Stimulated activated naive CD8-positive, alpha-beta T cell treated with anti-CD3 and anti-CD28 coated beads, Interleukin-15, amount 100 ng/mL, for 72 hours (primary cell): ENCODE results near the gene HADHB.

Source experiments
- ATAC-seq: fragments of 150-1000 bp; cut with Tn5 transposase; 2 replicates; pipeline ENCODE4 v1.10.0; 2021; ENCODE audit warnings: mild to moderate bottlenecking, moderate library complexity
- DNase-seq, 2 donors: peaks; one replicate each; pipeline ENCODE4 v3.0.0; 2021 to 2022
- H3K27ac Mint-ChIP-seq, 2 donors: one replicate each; pipeline ENCODE4 v1.8.0; 2022; ENCODE audit warnings: mild to moderate bottlenecking in 2 of 2, mixed read lengths in 2 of 2, moderate library complexity in 2 of 2
- H3K27me3 Mint-ChIP-seq: one replicate; pipeline ENCODE4 v1.8.0; 2022; ENCODE audit warnings: mixed read lengths
- H3K4me1 Mint-ChIP-seq: one replicate; pipeline ENCODE4 v1.8.0; 2022; ENCODE audit warnings: mild to moderate bottlenecking, mixed read lengths
- H3K4me3 Mint-ChIP-seq, 2 donors: one replicate each; pipeline ENCODE4 v1.8.0; 2022; ENCODE audit warnings: mild to moderate bottlenecking in 2 of 2, mixed read lengths in 2 of 2, moderate library complexity in 1 of 2
- H3K9me3 Mint-ChIP-seq, 2 donors: one replicate each; pipeline ENCODE4 v1.8.0; 2022; ENCODE audit warnings: mixed read lengths in 2 of 2

The HADHB gene

GRCh38 chr2:26244309-26245230 lies at the start of gene HADHB, which contains the start of gene HADHA:
Gene HADHB, plus strand, starts transcription at chr2:26244939. Its CDS starts 9,316 bp downstream, at chr2:26254255.
Gene HADHA, minus strand, starts transcription at chr2:26244632. Its CDS starts 36 bp downstream, at chr2:26244596.
- DNase-seq = peak; percentile 91 to 92
- Mint-ChIP-seq H3K9me3 (no peaks in the 10 kb centered on the region), H3K4me1 (peaks cover 49% of the 10 kb centered on the region), H3K27me3 (no peaks in the 10 kb centered on the region), H3K4me3 (peak within 1 kb of the TSS; percentile 94 to 96), H3K27ac (peak within 1 kb of the TSS; percentile 100)
- peak; percentile 88 for ATAC-seq

DNA sequence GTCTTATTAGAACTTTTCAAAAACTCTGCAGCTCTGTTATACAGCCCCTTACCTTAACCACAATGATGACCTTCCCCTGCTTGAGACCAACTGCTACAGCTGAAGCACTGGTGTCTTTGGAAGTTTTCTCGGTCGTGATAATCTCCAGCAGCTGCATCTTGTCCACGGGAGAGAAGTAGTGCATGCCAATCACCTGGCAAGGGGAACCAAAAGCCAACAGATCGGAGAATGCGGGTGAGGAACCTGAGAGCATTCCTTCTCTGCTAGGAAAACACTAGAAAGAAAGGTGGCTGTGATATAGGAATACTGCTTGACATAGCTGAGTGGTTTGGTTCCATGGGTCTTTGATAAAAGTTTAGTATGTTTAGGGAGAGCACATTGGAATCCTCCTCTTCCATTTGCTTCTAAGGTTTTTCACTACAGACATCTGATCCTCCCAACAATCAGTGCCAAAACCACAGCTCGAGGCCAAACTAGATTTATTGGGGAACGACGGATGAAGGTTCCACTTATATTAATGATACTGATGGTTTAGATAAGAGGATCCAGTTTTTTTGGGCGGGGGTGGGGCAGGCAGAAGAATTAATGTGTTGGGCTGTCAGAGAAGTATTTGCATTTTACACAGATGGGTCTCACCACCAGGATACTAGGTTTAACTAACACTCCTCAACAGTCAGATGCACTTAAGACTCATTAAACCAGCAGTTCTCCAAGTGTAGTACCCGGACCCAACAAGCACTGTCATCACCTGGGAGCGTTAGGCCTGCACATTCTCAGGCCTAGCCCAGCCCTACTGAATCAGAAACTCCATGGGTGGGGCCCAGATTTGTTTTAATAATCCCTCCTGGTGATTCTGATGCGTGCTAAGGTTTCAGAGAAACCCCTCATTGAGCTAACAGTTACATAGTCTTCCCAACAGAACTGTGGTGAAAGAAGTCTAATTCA lies 49.4 kb upstream of the HADHB start:
- ATAC-seq = no peak
- H3K27me3 Mint-ChIP-seq = no peaks in the 10 kb centered on the region
- H3K27ac Mint-ChIP-seq = peak overlapping the region in 1 of 2 donors; percentile 48
- DNase-seq = no peak
- H3K4me3 Mint-ChIP-seq = no peak overlapping the region
- H3K9me3 Mint-ChIP-seq = no peaks in the 10 kb centered on the region
- no peaks in the 10 kb centered on the region for H3K4me1 Mint-ChIP-seq

GRCh38 chr2:26196683-26197418 lies 47.9 kb upstream of the HADHB start:
- DNase-seq (no peak), ATAC-seq (no peak)
- Mint-ChIP-seq H3K27me3 (no peaks in the 10 kb centered on the region), H3K4me3 (no peak overlapping the region), H3K9me3 (no peaks in the 10 kb centered on the region), H3K27ac (no peak overlapping the region), H3K4me1 (no peaks in the 10 kb centered on the region)

DNA sequence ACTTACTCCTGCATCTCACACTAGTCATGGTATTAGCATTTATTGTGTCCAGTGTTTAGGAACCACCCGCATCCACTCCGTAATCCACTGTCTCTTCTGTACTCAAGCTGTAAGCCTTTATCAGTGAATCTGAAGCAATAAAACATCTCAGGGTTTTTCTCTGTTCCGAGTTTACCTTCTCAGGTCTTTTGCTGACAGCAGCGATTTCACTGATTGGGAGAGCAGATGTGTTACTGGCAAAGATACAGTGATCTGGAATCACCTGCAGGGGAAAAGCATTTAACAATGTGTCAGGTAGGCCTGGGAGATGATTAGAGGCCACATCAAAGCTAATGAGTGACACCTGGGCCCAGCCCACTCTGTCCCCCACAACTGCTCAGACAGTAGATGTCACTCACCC lies 47.2 kb upstream of the HADHB start:
- no peaks in the 10 kb centered on the region for H3K9me3 Mint-ChIP-seq
- H3K4me3 Mint-ChIP-seq = no peak overlapping the region
- no peaks in the 10 kb centered on the region for H3K4me1 Mint-ChIP-seq
- ATAC-seq = no peak
- H3K27me3 Mint-ChIP-seq = no peaks in the 10 kb centered on the region
- no peak overlapping the region for H3K27ac Mint-ChIP-seq
- no peak for DNase-seq

DNA sequence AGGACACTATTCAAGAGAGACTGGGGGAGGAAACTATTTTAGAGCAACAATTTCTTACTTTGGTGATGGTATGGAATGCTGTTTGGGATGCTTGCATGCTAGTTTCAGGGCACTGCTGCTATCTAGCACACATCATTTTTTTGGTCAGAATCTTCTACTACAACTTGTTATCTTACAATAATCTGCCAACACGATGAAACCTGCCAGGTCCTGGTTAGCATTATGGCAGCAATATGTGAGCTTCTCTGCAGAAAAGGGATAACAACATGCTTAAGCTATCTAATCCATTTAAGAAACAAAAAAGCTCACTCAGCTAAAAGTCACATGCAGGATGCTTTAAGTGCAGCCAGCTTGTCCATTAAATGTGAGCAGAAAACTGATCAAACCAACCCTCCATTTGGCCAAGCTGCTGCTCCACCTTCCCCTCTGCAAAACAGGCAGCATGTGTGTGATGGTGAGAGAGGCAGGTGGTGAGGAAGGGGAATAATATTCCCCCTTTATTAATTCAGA lies 41.7 kb upstream of the HADHB start:
- Mint-ChIP-seq H3K9me3 (no peaks in the 10 kb centered on the region), H3K4me3 (no peak overlapping the region), H3K4me1 (no peaks in the 10 kb centered on the region), H3K27ac (peak overlapping the region in 1 of 2 donors; percentile 67), H3K27me3 (no peaks in the 10 kb centered on the region)
- DNase-seq (no peak), ATAC-seq (no peak)

- ATAC-seq = no peak
- H3K9me3 Mint-ChIP-seq = no peaks in the 10 kb centered on the region
- no peaks in the 10 kb centered on the region for H3K4me1 Mint-ChIP-seq
- no peak for DNase-seq
- H3K4me3 Mint-ChIP-seq = no peak overlapping the region
- no peaks in the 10 kb centered on the region for H3K27me3 Mint-ChIP-seq
- no peak overlapping the region for H3K27ac Mint-ChIP-seq
Observed at GRCh38 chr2:26203906-26204305, 40.8 kb upstream of the HADHB start.

DNA sequence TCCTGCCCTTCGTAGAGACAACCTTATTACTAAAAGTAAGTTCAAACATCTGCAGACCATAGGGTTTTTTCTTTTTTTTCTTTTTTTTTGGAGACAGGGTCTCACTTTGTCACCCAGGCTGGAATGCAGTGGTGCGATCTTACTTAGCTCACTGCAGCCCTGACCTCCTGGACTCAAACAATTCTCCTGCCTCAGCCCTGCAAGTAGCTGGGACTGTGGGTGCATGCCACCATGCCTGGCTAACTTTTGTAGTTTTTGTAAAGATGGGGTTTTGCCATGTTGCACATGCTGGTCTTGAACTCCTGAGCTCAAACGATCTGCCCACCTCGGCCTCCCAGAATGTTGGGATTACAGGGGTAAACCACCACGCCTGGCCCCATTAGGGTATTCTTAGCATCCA lies 32.7 kb upstream of the HADHB start:
- Mint-ChIP-seq H3K9me3 (no peaks in the 10 kb centered on the region), H3K27me3 (no peaks in the 10 kb centered on the region), H3K4me3 (no peak overlapping the region), H3K4me1 (no peaks in the 10 kb centered on the region), H3K27ac (no peak overlapping the region)
- ATAC-seq = no peak
- DNase-seq = no peak

GRCh38 chr2:26214759-26215158 lies 30.0 kb upstream of the HADHB start:
- no peaks in the 10 kb centered on the region for H3K4me1 Mint-ChIP-seq
- ATAC-seq (no peak), DNase-seq (no peak)
- H3K9me3 Mint-ChIP-seq = no peaks in the 10 kb centered on the region
- peak overlapping the region in 1 of 2 donors; percentile 93 for H3K27ac Mint-ChIP-seq
- no peaks in the 10 kb centered on the region for H3K27me3 Mint-ChIP-seq
- H3K4me3 Mint-ChIP-seq = no peak overlapping the region

GRCh38 chr2:26215833-26216232 lies 28.9 kb upstream of the HADHB start:
- no peaks in the 10 kb centered on the region for H3K27me3 Mint-ChIP-seq
- ATAC-seq (no peak), DNase-seq (no peak)
- H3K9me3 Mint-ChIP-seq = no peaks in the 10 kb centered on the region
- H3K4me3 Mint-ChIP-seq = no peak overlapping the region
- H3K4me1 Mint-ChIP-seq = no peaks in the 10 kb centered on the region
- H3K27ac Mint-ChIP-seq = no peak overlapping the region

- no peak overlapping the region for H3K27ac Mint-ChIP-seq
- H3K4me3 Mint-ChIP-seq = no peak overlapping the region
- DNase-seq (no peak), ATAC-seq (no peak)
- no peaks in the 10 kb centered on the region for H3K9me3 Mint-ChIP-seq
- no peaks in the 10 kb centered on the region for H3K27me3 Mint-ChIP-seq
- no peaks in the 10 kb centered on the region for H3K4me1 Mint-ChIP-seq
Observed at GRCh38 chr2:26216587-26216986, 28.2 kb upstream of the HADHB start.

DNA sequence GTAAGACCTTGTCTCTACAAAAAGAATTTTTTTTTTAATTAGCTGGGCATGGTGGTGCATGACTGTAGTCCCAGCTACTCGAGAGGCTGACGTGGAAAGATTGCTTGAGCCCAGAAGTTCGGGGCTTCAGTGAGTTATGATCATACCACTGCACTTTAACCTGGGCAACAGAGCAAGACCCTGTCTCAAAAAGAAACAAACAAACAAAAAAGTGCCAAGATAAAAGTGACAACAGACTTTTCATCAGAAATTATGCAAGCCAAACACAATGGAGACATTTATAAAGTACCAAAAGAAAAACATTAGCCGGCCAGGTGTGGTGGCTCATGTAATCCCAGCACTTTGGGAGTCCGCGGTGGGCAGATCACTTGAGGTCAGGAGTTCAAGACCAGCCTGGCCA lies 27.0 kb upstream of the HADHB start:
- H3K27me3 Mint-ChIP-seq = no peaks in the 10 kb centered on the region
- H3K4me3 Mint-ChIP-seq = no peak overlapping the region
- H3K9me3 Mint-ChIP-seq = no peaks in the 10 kb centered on the region
- no peaks in the 10 kb centered on the region for H3K4me1 Mint-ChIP-seq
- no peak for DNase-seq
- no peak for ATAC-seq
- no peak overlapping the region for H3K27ac Mint-ChIP-seq

GRCh38 chr2:26223018-26223417 lies 21.7 kb upstream of the HADHB start:
- Mint-ChIP-seq H3K27ac (peak overlapping the region; percentile 48 to 74), H3K4me1 (no peaks in the 10 kb centered on the region), H3K4me3 (no peak overlapping the region), H3K27me3 (no peaks in the 10 kb centered on the region), H3K9me3 (no peaks in the 10 kb centered on the region)
- ATAC-seq (no peak), DNase-seq (no peak)

DNA sequence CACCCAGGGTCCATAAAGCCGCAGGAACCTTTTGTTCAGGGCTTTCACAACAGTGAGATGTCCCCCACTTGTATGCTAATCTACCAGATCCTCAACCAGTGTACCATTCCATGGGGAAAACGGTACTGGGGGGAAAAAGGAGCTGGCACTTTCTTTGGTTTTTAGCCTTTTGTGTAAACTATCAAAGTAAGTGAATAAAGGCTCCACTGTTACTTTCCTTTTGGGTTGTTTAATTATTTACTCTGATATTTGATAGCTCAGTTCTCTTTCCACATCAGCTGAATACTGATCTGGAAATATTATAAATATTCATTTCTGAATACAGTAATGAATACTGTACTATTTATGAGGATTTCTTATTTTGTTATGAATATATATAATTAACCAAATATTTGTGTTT lies 20.6 kb upstream of the HADHB start:
- ATAC-seq = no peak
- H3K4me1 Mint-ChIP-seq = no peaks in the 10 kb centered on the region
- no peak overlapping the region for H3K27ac Mint-ChIP-seq
- no peaks in the 10 kb centered on the region for H3K27me3 Mint-ChIP-seq
- DNase-seq = no peak
- H3K4me3 Mint-ChIP-seq = no peak overlapping the region
- H3K9me3 Mint-ChIP-seq = no peaks in the 10 kb centered on the region

DNA sequence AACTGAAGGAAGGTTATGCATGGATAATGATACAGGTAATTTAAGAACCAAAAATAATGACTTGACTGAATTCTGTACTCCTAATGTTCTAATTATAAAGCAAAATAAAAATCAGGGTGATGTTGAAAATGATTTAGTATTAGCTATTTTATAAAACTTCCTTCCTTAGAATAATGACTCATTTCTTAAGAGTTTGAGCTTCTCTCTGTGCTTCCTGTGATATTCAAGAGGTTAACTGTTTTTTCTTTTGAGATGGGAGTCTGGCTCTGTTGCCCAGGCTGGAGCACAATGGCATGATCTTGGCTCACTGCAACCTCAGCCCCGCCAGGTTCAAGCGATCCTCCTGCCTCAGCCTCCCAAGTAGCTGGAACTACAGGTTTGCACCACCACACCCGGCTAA lies 15.1 kb upstream of the HADHB start:
- no peaks in the 10 kb centered on the region for H3K4me1 Mint-ChIP-seq
- ATAC-seq (no peak), DNase-seq (no peak)
- no peak overlapping the region for H3K4me3 Mint-ChIP-seq
- no peaks in the 10 kb centered on the region for H3K9me3 Mint-ChIP-seq
- H3K27ac Mint-ChIP-seq = no peak overlapping the region
- H3K27me3 Mint-ChIP-seq = no peaks in the 10 kb centered on the region

GRCh38 chr2:26230806-26231205 lies 13.9 kb upstream of the HADHB start:
- DNase-seq = no peak
- no peaks in the 10 kb centered on the region for H3K9me3 Mint-ChIP-seq
- H3K27ac Mint-ChIP-seq = no peak overlapping the region
- no peak overlapping the region for H3K4me3 Mint-ChIP-seq
- no peak for ATAC-seq
- H3K27me3 Mint-ChIP-seq = no peaks in the 10 kb centered on the region
- H3K4me1 Mint-ChIP-seq = no peaks in the 10 kb centered on the region
